A549 treated with AZD9567 at 1 μM for 4 hours (cell line): ENCODE measurements around the gene REEP2. TPM values are rescaled to one million over a fixed set of nuclear protein-coding genes. Genes with fewer than 3 reads are reported as not detected.

Source experiments
- total RNA-seq: library from RNA; stranded (reverse); fragments of 200-300 nt; extraction: Qiagen RNA extraction; gene quantifications from 5 replicates; pipeline ENCODE4 v1.2.3, GENCODE V29; 2022; ENCODE audit not compliant: insufficient read depth

Gene REEP2
- 5.0 to 7.4 TPM (median 7.0 TPM) in 5 replicates for total RNA-seq

GRCh38 chr5:138438724-138439476, at the start of gene REEP2:
REEP2 (plus strand) TSS chr5:138439057; CDS start chr5:138439209, 152 bp downstream.

GRCh38 chr5:138465261-138466124, 26.6 kb downstream of the REEP2 start, which contains the start of gene EGR1:
EGR1 (plus strand) TSS chr5:138465479; CDS start chr5:138465762, 283 bp downstream.

Other genes starting within 250 kb of the REEP2 start
- gene CDC23, start 225.7 kb upstream of the REEP2 start, total RNA-seq, result 20.6 to 29.9 TPM (median 28.8 TPM) in 5 replicates
- 0.08 to 0.12 TPM (median 0.10 TPM) in 4 of 5 replicates, not detected in the other for gene GFRA3, start 164.4 kb upstream of the REEP2 start, total RNA-seq
- 9.5 to 13.8 TPM (median 9.8 TPM) in 5 replicates for gene CDC25C, start 107.3 kb upstream of the REEP2 start, total RNA-seq
- 22.3 to 25.3 TPM (median 22.7 TPM) in 5 replicates for gene FAM53C, start 100.8 kb upstream of the REEP2 start, total RNA-seq
- gene KDM3B, start 86.4 kb upstream of the REEP2 start, total RNA-seq, result 36.8 to 51.6 TPM (median 39.2 TPM) in 5 replicates
- 12.7 to 21.2 TPM (median 17.1 TPM) in 5 replicates for gene EGR1, start 26.4 kb downstream of the REEP2 start, total RNA-seq
- gene ETF1, start 104.2 kb downstream of the REEP2 start, total RNA-seq, result 118 to 150 TPM (median 128 TPM) in 5 replicates
- 321 to 383 TPM (median 325 TPM) in 5 replicates for gene HSPA9, start 136.3 kb downstream of the REEP2 start, total RNA-seq